HTERT RPE-1 (cell line): ENCODE results near the gene IL36A.

Experiments
- in situ Hi-C: fragments of 300-500 bp; cut with MboI; formaldehyde crosslinking; loops from 4 replicates; pipeline ENCODE4 v1.14.3; 2020; ENCODE audit warnings: low sequenced_read_pairs

Gene IL36A

DNA sequence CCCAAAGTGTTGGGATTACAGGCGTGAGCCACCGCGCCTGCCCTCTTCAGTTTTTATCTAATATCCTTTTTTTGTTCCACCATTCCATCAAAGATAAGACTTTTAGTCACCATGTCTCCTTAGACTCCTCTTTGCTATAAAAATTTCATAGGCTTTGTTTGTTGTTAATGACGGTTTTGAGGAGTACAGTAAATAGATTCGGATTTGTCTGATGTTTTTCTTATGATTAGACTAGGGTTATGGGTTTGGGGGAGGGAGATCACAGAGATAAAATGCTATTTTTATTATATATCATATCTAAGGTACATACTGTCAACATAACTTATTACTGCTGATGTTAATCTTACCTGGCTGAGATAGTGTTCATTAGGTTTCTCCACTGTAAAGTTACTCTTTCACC lies 41.2 kb downstream of the IL36A start:
- in situ Hi-C loops: no loop called here

DNA sequence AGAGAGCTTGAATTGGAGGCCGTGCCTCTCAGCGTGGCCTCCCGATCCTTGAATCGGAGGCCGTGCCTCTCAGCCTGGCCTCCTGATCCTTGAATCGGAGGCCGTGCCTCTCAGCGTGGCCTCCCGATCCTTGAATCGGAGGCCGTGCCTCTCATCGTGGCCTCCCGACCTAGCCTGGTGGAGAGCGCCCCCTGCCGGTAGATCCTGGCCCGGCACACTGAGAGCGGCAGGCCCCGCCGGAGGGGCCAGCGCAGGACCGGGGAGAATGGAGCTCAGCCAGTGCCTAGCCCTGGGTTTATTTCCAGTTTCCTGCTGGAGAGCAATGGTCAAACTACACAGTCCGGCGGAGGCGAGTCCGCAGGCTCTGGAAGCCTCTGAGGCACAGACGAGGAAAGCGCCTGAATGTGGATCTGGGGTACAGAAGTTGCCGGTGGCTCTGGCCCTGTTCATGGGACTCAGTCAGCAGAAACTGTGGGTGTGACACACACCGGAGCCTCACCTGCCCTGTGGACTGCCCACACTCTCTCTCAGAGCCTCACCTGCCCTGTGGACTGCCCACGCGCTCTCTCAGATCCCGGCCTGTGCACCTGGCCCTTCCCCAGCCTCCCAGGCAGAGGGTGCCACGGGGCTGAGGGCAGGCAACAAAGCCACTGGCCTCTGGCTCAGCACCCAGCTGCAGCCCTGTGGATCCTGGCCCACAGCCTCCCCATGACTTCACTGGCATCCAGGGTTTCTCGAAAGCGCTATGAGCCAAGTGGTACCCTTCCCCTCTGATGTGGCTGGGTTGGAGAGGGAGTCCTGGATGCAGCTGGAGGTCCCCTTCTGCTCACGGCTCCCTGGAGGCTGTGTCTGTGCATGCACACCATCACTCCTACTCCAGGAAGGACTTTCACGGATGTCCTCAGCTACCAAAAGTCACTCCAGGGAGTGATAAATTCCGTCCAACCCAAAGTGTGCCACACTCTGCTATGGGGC lies 45.9 kb downstream of the IL36A start:
- in situ Hi-C loops: no loop called here

DNA sequence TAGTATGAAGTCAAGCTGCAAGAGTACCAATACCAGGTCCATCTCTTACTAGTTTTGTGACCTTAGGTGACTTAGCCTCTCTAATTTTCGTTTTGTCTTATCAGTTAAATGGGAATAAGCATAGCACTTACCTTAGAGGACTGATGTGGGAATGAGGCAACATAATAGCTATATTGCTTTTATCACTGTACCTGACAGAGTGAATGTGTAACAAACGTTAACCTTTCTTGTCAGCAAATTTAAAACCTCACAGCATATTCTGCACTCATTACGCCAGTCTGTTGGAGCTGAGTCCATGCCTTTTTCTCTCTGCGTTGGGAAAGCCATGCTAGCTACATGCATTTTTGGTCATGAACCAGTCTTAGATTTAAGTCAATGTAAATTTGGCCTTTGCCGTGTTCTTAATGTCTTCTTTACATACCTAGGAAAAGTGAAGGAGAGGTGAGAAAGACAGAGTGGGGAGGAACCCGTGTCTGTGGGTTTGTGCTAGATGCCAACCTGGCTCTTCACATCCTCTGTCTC lies 47.2 kb downstream of the IL36A start, which contains the start of gene IL36B:
TSS of gene IL36B (minus strand) at position 472 of the 522 bp plus-strand sequence.
- in situ Hi-C loops: no loop called here

DNA sequence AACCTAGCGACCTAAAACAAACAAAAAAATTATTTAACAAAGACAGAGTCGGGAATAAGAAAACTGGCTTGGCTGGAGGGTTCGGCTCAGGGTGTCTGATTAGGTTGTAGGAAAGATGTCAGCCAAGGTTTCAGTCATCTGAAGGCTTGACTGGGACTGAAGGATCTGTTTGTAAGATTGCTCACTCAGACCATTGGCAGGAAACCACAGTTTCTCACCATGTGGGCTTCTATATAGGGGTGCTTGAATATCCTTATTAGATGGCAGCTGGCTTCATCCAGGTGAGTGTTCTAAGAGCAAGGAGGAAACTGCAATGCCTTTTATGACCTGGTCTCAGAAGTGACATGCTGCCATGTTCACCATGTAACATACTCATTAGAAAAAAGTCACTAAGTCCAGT lies 48.4 kb downstream of the IL36A start:
- in situ Hi-C loops: no loop called here

DNA sequence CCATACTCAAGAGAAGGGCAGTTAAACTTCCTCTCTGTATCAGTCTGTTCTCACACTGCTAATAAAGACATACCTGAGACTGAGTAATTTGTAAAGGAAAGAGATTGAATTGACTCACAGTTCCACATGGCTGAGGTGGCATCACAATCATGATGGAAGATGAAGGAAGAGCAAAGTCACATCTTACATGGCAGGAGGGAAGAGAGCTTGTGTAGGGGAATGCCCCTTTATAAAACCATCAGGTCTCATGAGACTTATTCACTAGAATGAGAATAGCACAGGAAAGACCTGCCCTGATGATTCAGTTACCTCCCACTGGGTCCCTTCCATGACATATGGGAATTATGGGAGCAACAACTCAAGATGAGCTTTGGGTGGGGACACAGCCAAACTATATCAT lies 48.8 kb downstream of the IL36A start:
- in situ Hi-C loops: no loop called here

DNA sequence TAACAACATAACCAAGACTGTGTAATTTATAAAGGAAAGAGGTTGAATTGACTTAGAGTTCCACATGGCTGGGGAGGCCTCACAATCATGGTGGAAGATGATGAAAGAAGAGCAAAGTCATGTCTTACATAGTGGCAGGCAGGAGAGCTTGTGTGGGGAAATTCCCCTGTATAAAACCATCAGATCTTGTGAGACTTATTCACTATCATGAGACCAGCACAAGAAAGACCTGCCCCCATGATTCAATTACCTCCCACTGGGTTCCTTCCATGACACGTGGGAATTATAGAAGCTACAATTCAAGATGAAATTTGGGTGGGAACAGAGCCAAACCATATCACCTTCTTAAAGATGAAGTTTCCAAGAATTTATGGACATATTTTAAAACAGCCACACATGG lies 51.3 kb downstream of the IL36A start:
- in situ Hi-C loops: no loop called here

DNA sequence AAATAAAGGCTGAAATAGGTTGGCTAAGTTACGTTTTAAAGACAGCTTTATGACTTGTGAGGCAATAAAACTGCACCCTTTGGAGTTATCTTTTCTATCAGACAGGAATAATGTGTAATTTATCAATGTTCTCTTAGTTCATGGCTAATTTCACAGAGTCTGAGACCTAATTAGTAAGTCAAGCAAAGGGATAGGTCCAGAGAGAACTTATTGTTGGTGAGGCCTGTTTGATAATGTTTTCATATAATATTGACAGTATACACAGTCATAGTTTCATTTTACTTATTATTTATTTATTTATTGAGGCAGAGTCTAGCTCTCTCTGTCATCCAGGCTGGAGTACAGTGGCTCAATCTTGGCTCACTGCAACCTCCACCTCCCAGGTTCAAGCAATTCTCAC lies 51.9 kb downstream of the IL36A start:
- in situ Hi-C loops: no loop called here
